MM.1S (cell line): ENCODE data around the gene NOL9.

Experiments used
- DNase-seq: peaks from one replicate; pipeline ENCODE4 v3.0.0-alpha.2; 2015
- H2AFZ ChIP-seq: fragments of 300-600 bp; sonication (generic); 2 replicates; pipeline ENCODE4 v1.6.0; 2016; ENCODE audit warnings: antibody characterized with exemption, low read length
- H3F3A ChIP-seq: fragments of 300-600 bp; sonication (generic); 2 replicates; pipeline ENCODE4 v1.6.1; 2016; ENCODE audit warnings: mild to moderate bottlenecking, antibody characterized with exemption, low read length, moderate library complexity, mixed read lengths; ENCODE audit not compliant: insufficient read depth
- H3K27ac ChIP-seq: fragments of 300-600 bp; sonication (generic); 2 replicates; pipeline ENCODE4 v1.5.1; 2016; ENCODE audit warnings: mild to moderate bottlenecking, low read length
- H3K27me3 ChIP-seq: fragments of 300-600 bp; sonication (generic); replicated peaks from 2 replicates; pipeline ENCODE4 v1.6.0; 2016; ENCODE audit warnings: low read length; ENCODE audit not compliant: insufficient read depth
- H3K36me3 ChIP-seq: fragments of 300-600 bp; sonication (generic); replicated peaks from 2 replicates; pipeline ENCODE4 v1.6.1; 2016; ENCODE audit warnings: mild to moderate bottlenecking, low read length, mixed read lengths; ENCODE audit not compliant: insufficient read depth
- H3K4me1 ChIP-seq: fragments of 300-600 bp; sonication (generic); 2 replicates; pipeline ENCODE4 v1.6.1; 2016; ENCODE audit warnings: low read length, mixed read lengths
- H3K4me2 ChIP-seq: fragments of 300-600 bp; sonication (generic); 2 replicates; pipeline ENCODE4 v1.6.0; 2016; ENCODE audit warnings: low read depth, low read length
- H3K4me3 ChIP-seq: fragments of 300-600 bp; sonication (generic); 2 replicates; pipeline ENCODE4 v1.5.1; 2016; ENCODE audit warnings: low read length, mixed read lengths
- H3K79me2 ChIP-seq: fragments of 300-600 bp; sonication (generic); 2 replicates; pipeline ENCODE4 v1.6.1; 2016; ENCODE audit warnings: mixed run types, low read length, mixed read lengths
- H3K9ac ChIP-seq: fragments of 300-600 bp; sonication (generic); 2 replicates; pipeline ENCODE4 v1.6.1; 2016; ENCODE audit warnings: low read length, mixed read lengths
- H3K9me2 ChIP-seq: fragments of 300-600 bp; sonication (generic); replicated peaks from 2 replicates; pipeline ENCODE4 v1.6.1; 2016; ENCODE audit warnings: mild to moderate bottlenecking, low read length, mixed read lengths; ENCODE audit not compliant: insufficient read depth
- H3K9me3 ChIP-seq: fragments of 300-600 bp; sonication (generic); replicated peaks from 2 replicates; pipeline ENCODE4 v1.6.1; 2016; ENCODE audit warnings: mild to moderate bottlenecking, low read length, mixed read lengths; ENCODE audit not compliant: insufficient read depth
- H4K20me1 ChIP-seq: fragments of 300-600 bp; sonication (generic); 2 replicates; pipeline ENCODE4 v1.6.1; 2016; ENCODE audit warnings: mild to moderate bottlenecking, low read length, moderate library complexity, mixed read lengths; ENCODE audit not compliant: insufficient read depth
- EZH2 ChIP-seq: fragments of 300-600 bp; sonication (generic); optimal IDR thresholded peaks from 2 replicates; pipeline ENCODE3; 2017; ENCODE audit warnings: low read depth, mild to moderate bottlenecking, antibody characterized with exemption, low read length, mixed read lengths
- EZH2phosphoT487 ChIP-seq: fragments of 300-600 bp; sonication (generic); IDR thresholded peaks from 2 replicates; pipeline ENCODE4 v1.6.1; 2018; ENCODE audit warnings: antibody characterized with exemption, low read length
- TF ChIP-seq, protein P1 (sequence below): fragments of 300-600 bp; sonication (generic); IDR thresholded peaks from 2 replicates; pipeline ENCODE4 v1.5.1; 2016; ENCODE audit warnings: antibody characterized with exemption, low read length, mixed read lengths

NOL9 gene

DNA sequence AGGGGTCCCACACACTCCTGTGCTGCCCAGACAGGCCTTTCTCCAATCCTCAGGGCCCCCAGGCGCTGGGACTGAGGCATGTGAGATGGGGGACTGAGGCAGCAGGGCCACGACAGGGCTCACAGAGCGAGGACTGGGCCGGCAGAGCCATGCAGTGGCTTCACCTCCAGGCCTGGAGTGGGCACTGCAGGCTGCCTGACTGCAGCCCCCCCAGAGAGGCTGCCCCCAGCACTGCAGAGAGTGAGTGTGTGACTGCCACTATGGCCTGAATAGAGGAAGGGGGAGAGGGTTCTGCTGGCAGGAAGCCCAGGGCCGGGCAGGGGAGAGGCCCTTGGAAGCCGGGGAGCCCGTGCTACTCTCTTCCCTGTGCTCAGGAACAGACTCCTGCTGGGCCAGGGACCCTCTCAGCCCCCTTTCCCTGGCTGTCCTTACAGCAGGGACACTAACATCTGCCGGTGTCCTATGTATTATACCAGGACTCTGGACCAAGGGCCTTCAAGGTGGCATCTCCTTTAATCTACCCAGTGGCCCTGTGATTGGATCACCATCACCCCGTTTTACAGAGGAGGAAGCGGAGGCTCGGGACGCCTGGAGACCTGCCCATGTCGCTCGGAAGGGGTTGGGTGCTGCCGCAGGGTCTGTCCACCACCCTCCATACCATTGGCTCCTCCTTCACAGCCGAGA is 42.6 kb downstream of the NOL9 start:
- H3K4me2 ChIP-seq = no peak overlapping the region
- no peaks in the 10 kb centered on the region for H3K79me2 ChIP-seq
- DNase-seq = no peak

DNA sequence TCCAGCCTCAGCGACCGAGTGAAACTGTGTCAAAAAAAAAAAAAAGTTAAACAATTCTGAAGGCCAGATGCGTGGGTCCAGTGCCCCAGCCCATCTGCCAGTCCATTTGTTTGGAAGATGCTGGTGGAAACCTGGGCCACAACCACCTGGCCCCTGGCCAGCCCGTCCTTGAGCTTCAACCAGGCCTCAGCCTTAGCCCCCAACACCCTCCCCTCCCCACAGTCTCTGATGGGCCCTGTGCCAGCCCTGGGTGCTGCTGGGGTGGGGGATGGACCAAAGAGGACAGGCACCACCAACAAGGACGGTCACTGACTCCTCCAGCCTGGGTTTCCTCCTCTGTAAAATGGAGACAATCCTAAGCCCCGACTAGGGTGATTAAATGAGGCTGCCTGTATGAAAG is 43.3 kb downstream of the NOL9 start:
- Histone ChIP-seq H3K4me2 (no peak overlapping the region), H3K9me3 (no peaks in the 10 kb centered on the region)

More for the DNA sequence above, 42.6 kb downstream of the NOL9 start:
- no peak overlapping the region for H3K4me3 ChIP-seq
- no peaks in the 10 kb centered on the region for H3K9me2 ChIP-seq
- H3K9ac ChIP-seq = no peak overlapping the region
- H3F3A ChIP-seq = no peaks in the 10 kb centered on the region
- H3K27me3 ChIP-seq = peaks cover 33% of the 10 kb centered on the region
- no peaks in the 10 kb centered on the region for H3K36me3 ChIP-seq
- H2AFZ ChIP-seq = no peak overlapping the region
- TF ChIP-seq, protein P1, sequence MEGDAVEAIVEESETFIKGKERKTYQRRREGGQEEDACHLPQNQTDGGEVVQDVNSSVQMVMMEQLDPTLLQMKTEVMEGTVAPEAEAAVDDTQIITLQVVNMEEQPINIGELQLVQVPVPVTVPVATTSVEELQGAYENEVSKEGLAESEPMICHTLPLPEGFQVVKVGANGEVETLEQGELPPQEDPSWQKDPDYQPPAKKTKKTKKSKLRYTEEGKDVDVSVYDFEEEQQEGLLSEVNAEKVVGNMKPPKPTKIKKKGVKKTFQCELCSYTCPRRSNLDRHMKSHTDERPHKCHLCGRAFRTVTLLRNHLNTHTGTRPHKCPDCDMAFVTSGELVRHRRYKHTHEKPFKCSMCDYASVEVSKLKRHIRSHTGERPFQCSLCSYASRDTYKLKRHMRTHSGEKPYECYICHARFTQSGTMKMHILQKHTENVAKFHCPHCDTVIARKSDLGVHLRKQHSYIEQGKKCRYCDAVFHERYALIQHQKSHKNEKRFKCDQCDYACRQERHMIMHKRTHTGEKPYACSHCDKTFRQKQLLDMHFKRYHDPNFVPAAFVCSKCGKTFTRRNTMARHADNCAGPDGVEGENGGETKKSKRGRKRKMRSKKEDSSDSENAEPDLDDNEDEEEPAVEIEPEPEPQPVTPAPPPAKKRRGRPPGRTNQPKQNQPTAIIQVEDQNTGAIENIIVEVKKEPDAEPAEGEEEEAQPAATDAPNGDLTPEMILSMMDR = no peak
- no peak for TF ChIP-seq EZH2
- no peak for TF ChIP-seq EZH2phosphoT487
- H3K4me1 ChIP-seq = peaks cover 4% of the 10 kb centered on the region; the same call in 1 of the 2 replicates
- H3K27ac ChIP-seq = no peak overlapping the region
- H4K20me1 ChIP-seq = no peaks in the 10 kb centered on the region
- H3K9me3 ChIP-seq = no peaks in the 10 kb centered on the region

DNA sequence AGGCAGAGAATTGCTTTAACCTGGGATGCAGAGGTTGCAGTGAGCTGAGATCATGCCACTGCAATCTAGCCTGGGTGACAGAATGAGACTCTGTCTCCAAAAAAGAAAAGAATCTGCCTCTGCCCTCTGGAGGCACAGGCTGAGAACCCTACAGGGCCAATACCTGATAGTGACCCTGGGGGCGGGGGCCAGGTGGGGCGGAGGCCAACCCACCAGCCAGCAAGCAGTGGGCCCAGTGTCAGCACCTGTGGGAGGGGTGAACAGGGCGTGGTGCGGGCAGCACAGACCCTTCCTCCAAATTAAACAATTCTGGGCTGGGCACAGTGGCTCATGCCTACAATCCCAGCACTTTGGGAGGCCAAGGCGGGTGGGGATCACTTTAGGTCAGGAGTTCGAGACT is 43.8 kb downstream of the NOL9 start:
- DNase-seq = no peak
- Histone ChIP-seq H3K9ac (no peak overlapping the region), H3K27me3 (peaks cover 45% of the 10 kb centered on the region), H4K20me1 (no peaks in the 10 kb centered on the region), H3K36me3 (no peaks in the 10 kb centered on the region), H3K9me2 (no peaks in the 10 kb centered on the region), H3K27ac (no peak overlapping the region), H3K9me3 (no peaks in the 10 kb centered on the region), H3K4me1 (peaks cover 4% of the 10 kb centered on the region; the same call in 1 of the 2 replicates), H3K79me2 (no peaks in the 10 kb centered on the region), H3K4me2 (no peak overlapping the region), H2AFZ (no peak overlapping the region), H3K4me3 (no peak overlapping the region), H3F3A (no peaks in the 10 kb centered on the region)
- TF ChIP-seq, protein P1 = no peak
- TF ChIP-seq EZH2 (no peak), EZH2phosphoT487 (no peak)

More for the DNA sequence above, 43.3 kb downstream of the NOL9 start:
- DNase-seq = no peak
- TF ChIP-seq EZH2 (no peak), EZH2phosphoT487 (no peak)
- TF ChIP-seq, protein P1 = no peak
- Histone ChIP-seq H3K36me3 (no peaks in the 10 kb centered on the region), H3K4me3 (no peak overlapping the region), H3K27me3 (peaks cover 40% of the 10 kb centered on the region), H3K9me2 (no peaks in the 10 kb centered on the region), H3K9ac (no peak overlapping the region), H3K27ac (no peak overlapping the region), H3K79me2 (no peaks in the 10 kb centered on the region), H3F3A (no peaks in the 10 kb centered on the region), H2AFZ (no peak overlapping the region), H3K4me1 (peaks cover 4% of the 10 kb centered on the region; the same call in 1 of the 2 replicates), H4K20me1 (no peaks in the 10 kb centered on the region)
